M059J (cell line): ENCODE results near the gene EVC. TPM values are rescaled to one million over a fixed set of nuclear protein-coding genes. Genes with fewer than 3 reads are reported as not detected.
A peak's percentile ranks its signal among the peaks of the same experiment; 100 is the strongest.
"Not testable (repeated sequence)": the region's sequence is repeated elsewhere in the genome, so short reads cannot be mapped to it uniquely, and the experiment has no call there.

Experiments
- DNase-seq: peaks from one replicate; pipeline ENCODE4 v3.0.0-alpha.2; 2012; ENCODE audit warnings: low read depth
- total RNA-seq: library from RNA; depleted of rRNA; stranded (reverse); fragments of >200 nt; shearing (Covaris generic); gene quantifications from 2 replicates; pipeline ENCODE4 v1.2.3, GENCODE V29; 2014; rRNA removed

The EVC gene
- total RNA-seq, 1 experiment from 2014 or later: 14.5 TPM

GRCh38 chr4:5842456-5842855, 131.5 kb downstream of the EVC start:
- no peak for DNase-seq

GRCh38 chr4:5843573-5844530, 132.9 kb downstream of the EVC start:
- no peak for DNase-seq

GRCh38 chr4:5845035-5845905, 134.3 kb downstream of the EVC start:
- DNase-seq: no peak

GRCh38 chr4:5851637-5852301, 140.8 kb downstream of the EVC start:
- no peak for DNase-seq

GRCh38 chr4:5852523-5853202, 141.7 kb downstream of the EVC start:
- no peak for DNase-seq

- DNase-seq: no peak
These were observed 143.9 kb downstream of the EVC start for GRCh38 chr4:5854929-5855328.

- not testable (repeated sequence) for DNase-seq
These were observed 145.4 kb downstream of the EVC start for GRCh38 chr4:5856362-5856761.

- DNase-seq: no peak
These were observed 146.2 kb downstream of the EVC start for GRCh38 chr4:5857199-5857598.

GRCh38 chr4:5858020-5858769, 147.2 kb downstream of the EVC start:
- no peak for DNase-seq

- peak; percentile 96 for DNase-seq
These were observed 152.6 kb downstream of the EVC start for GRCh38 chr4:5863461-5864113.

Other genes starting within 250 kb of the EVC start
- gene EVC2, start 2.6 kb upstream of the EVC start, total RNA-seq: 2.5 and 5.5 TPM in 2 replicates
- gene CRMP1, start 181.9 kb downstream of the EVC start, total RNA-seq: not detected in 2 replicates